ENCODE results near the gene CHSY1. TPM values are rescaled to one million over a fixed set of nuclear protein-coding genes. Genes with fewer than 3 reads are reported as not detected.

CHSY1 gene
- total RNA-seq, 1 donor from 2014 or later, result 20.4 TPM

DNA sequence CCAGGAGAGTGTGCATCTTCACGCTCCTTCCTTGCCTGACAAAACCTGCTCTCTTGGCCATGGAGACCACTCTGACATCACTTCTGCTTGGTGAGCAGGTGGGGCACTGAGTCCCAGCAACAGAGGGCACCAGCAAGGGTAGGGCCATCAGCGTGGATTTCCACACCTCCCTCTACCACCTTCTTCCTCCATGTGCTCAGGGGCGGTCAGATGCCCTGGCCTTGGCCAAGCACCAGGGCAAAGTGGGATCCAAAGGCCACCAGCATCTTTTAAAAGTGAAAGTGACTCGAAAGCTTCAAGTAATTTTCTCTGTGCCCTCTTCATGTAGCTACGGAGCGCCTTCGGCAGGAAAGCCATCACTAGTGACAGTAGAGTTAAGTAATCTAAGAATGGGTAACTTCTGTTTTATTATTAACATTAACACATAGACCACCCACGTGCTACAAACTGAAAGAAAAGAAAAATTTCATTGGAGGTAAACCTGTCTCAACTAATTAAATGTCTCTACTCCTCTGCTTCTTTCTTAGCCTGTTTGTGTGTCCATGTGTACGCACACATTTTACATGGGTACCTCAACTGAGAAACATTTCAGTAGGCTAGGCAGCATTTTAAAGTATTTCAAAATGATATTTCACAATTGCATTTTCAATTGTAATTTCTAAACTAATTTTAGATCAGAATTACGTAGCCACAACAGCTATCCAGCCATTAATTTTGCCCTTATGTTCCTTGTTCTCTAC lies 57.9 kb downstream of the CHSY1 start:
- H3K27me3 Mint-ChIP-seq, result no peaks in the 10 kb centered on the region
- no peaks in the 10 kb centered on the region for H3K9me3 Mint-ChIP-seq
- intact Hi-C loops (cut with micrococcal nuclease), result no loop called here
- DNase-seq, result no peak
- CTCF ChIA-PET, result no interaction called here
- TF ChIP-seq, protein P1, sequence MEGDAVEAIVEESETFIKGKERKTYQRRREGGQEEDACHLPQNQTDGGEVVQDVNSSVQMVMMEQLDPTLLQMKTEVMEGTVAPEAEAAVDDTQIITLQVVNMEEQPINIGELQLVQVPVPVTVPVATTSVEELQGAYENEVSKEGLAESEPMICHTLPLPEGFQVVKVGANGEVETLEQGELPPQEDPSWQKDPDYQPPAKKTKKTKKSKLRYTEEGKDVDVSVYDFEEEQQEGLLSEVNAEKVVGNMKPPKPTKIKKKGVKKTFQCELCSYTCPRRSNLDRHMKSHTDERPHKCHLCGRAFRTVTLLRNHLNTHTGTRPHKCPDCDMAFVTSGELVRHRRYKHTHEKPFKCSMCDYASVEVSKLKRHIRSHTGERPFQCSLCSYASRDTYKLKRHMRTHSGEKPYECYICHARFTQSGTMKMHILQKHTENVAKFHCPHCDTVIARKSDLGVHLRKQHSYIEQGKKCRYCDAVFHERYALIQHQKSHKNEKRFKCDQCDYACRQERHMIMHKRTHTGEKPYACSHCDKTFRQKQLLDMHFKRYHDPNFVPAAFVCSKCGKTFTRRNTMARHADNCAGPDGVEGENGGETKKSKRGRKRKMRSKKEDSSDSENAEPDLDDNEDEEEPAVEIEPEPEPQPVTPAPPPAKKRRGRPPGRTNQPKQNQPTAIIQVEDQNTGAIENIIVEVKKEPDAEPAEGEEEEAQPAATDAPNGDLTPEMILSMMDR (IDR thresholded peaks at IDR 0.05), result no peak
- POLR2A ChIA-PET, result no interaction called here
- no peak overlapping the region for H3K4me3 Mint-ChIP-seq
- H3K27ac Mint-ChIP-seq, result no peak overlapping the region
- ATAC-seq (ENCODE audit: low read depth), result no peak
- H3K4me1 Mint-ChIP-seq, result peaks cover 49% of the 10 kb centered on the region
- H3K36me3 Mint-ChIP-seq (ENCODE audit: low read depth), result peaks cover 4% of the 10 kb centered on the region

DNA sequence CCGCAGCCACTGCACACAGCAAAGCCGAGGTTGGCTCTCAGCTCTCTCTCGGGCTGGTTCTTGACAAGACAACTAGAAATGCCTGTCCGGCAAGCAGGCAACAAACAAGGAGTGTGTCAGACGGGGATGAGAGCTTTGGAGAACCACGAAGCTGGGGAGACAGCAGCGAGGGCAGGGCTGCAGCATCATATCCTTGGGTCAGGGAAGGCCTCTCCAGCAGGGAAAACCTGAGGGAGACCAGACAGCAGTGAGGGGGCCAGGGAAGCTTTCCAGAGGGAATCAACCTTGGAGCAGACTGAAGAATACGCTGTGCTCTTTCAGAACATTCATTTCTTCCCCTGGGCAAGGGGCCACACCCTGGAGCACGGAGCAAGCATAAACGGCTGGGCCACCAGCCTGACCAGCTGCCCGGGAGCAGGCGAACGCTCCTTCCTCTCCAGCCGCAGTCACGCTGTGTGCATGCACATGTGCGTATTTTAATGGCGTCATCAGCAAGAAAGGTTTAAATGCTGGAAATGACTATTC lies 58.7 kb downstream of the CHSY1 start:
- TF ChIP-seq, protein P1 (IDR thresholded peaks at IDR 0.05), result no peak
- H3K36me3 Mint-ChIP-seq (ENCODE audit: low read depth), result peaks cover 4% of the 10 kb centered on the region
- no peaks in the 10 kb centered on the region for H3K9me3 Mint-ChIP-seq
- H3K4me3 Mint-ChIP-seq, result no peak overlapping the region
- intact Hi-C loops (cut with micrococcal nuclease), result no loop called here
- ATAC-seq (ENCODE audit: low read depth), result no peak
- no peak for DNase-seq
- H3K4me1 Mint-ChIP-seq, result peaks cover 49% of the 10 kb centered on the region
- H3K27ac Mint-ChIP-seq, result no peak overlapping the region
- ChIA-PET CTCF (no interaction called here), POLR2A (no interaction called here)
- H3K27me3 Mint-ChIP-seq, result no peaks in the 10 kb centered on the region

DNA sequence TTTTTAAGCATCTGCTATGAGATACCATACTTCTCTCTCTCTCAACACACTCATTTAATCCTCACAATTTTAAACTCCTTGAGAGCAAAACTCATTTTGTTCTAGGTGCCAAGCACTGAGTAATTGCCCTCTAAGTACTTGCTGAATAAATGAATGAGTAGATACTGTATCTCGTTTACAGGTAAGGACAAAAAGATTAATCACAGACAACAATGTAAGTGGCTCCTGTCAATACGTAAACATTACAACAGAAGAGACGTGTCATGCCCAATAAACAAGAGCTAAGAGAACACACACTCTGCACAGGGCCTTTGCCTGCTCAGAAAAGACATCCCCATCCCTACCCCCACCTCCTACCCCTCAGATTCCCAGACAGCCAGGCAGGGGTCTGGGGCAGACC lies 59.8 kb downstream of the CHSY1 start:
- DNase-seq (no peak), ATAC-seq (ENCODE audit: low read depth) (no peak)
- H3K4me1 Mint-ChIP-seq, result peaks cover 48% of the 10 kb centered on the region
- H3K9me3 Mint-ChIP-seq, result no peaks in the 10 kb centered on the region
- intact Hi-C loops (cut with micrococcal nuclease), result no loop called here
- H3K36me3 Mint-ChIP-seq (ENCODE audit: low read depth), result peaks cover 8% of the 10 kb centered on the region
- H3K4me3 Mint-ChIP-seq, result no peak overlapping the region
- CTCF ChIA-PET, result no interaction called here
- H3K27ac Mint-ChIP-seq, result no peak overlapping the region
- no peaks in the 10 kb centered on the region for H3K27me3 Mint-ChIP-seq
- TF ChIP-seq, protein P1 (IDR thresholded peaks at IDR 0.05), result no peak
- POLR2A ChIA-PET, result no interaction called here

DNA sequence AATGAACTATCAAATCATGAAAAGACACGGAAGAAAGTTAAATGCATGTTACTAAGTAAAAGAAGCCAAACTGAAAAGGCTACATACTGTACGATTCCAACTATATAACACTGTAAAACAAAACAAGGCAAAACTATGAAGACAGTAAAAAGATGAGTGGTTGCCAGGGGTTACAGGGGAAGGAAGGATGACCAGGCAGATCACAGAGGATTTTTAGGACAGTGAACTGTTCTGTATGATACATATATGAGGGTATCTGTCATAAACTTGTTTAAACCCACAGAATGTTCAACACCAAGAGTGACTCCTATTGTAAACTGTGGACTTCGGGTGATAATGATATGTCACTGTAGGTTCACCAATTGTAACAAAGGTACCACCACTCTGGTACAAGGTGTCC lies 60.6 kb downstream of the CHSY1 start:
- intact Hi-C loops (cut with micrococcal nuclease), result no loop called here
- POLR2A ChIA-PET, result no interaction called here

DNA sequence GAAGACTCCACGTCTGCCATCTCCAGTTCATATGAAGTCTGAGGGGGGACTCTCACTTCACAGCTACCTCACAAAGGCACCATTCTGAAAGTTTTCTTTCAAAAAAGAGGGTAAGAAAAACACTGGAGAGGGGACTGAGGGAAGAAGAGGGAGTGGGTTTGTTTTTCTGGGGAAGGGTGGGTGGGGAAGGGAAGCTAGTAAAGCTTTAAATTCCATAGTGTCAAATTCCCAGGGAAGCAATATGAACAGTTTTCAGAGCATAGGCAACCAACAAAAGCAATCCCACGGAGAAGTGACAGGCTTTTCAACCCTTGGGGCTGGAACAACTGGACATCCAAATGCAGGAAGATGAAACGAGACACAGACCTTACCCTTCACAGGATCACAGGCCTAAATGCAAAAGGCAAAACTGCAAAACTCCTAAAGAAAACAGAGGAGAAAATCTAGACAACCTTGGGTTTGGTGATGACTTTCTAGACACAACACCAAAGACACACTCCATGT lies 61.7 kb downstream of the CHSY1 start:
- intact Hi-C loops (cut with micrococcal nuclease), result no loop called here
- Mint-ChIP-seq H3K9me3 (no peaks in the 10 kb centered on the region), H3K4me3 (no peak overlapping the region), H3K36me3 (ENCODE audit: low read depth) (peaks cover 13% of the 10 kb centered on the region), H3K4me1 (peaks cover 41% of the 10 kb centered on the region), H3K27me3 (no peaks in the 10 kb centered on the region), H3K27ac (no peak overlapping the region)
- DNase-seq (no peak), ATAC-seq (ENCODE audit: low read depth) (no peak)
- POLR2A ChIA-PET, result no interaction called here
- CTCF ChIA-PET, result no interaction called here
- TF ChIP-seq, protein P1 (IDR thresholded peaks at IDR 0.05), result no peak

More for the DNA sequence above, 60.6 kb downstream of the CHSY1 start:
- Mint-ChIP-seq H3K9me3 (no peaks in the 10 kb centered on the region), H3K4me1 (peaks cover 43% of the 10 kb centered on the region), H3K36me3 (ENCODE audit: low read depth) (peaks cover 8% of the 10 kb centered on the region), H3K4me3 (no peak overlapping the region), H3K27ac (no peak overlapping the region), H3K27me3 (no peaks in the 10 kb centered on the region)
- TF ChIP-seq, protein P1 (IDR thresholded peaks at IDR 0.05), result no peak
- CTCF ChIA-PET, result no interaction called here
- DNase-seq, result no peak
- ATAC-seq (ENCODE audit: low read depth), result no peak
